IMR-90 (cell line): Measurements from ENCODE around the gene NF1. TPM values are rescaled to one million over a fixed set of nuclear protein-coding genes. Genes with fewer than 3 reads are reported as not detected.

Source experiments
- ATAC-seq: fragments of 200-7000 bp; cut with Tn5 transposase; 2 replicates; pipeline ENCODE4 v1.9.1; 2020; ENCODE audit warnings: low read depth, mild to moderate bottlenecking, moderate library complexity
- BruUV-seq: library from RNA; stranded (reverse); fragments of 400-500 nt; replicated peaks from 2 replicates; lab custom pipeline; 2021; lab: Mats Ljungman, UMichigan
- CTCF ChIA-PET: fragments of 300-600 bp; formaldehyde crosslinking; extraction: SDS; loops from one replicate; lab custom pipeline; 2021; ENCODE audit warnings: antibody characterized with exemption; lab: Yijun Ruan, JAX
- POLR2A ChIA-PET: fragments of 300-600 bp; sonication (Branson Sonifier 250); formaldehyde crosslinking; loops from one replicate; lab custom pipeline; 2022; ENCODE audit warnings: antibody characterized with exemption; ENCODE audit not compliant: unreplicated experiment; lab: Charles Lee
- DNase-seq: peaks from one replicate; pipeline ENCODE4 v3.0.0; 2013
- H2AFZ ChIP-seq: replicated peaks from 2 replicates; pipeline ENCODE3; 2013; ENCODE audit warnings: low read length, mild to moderate bottlenecking; ENCODE audit not compliant: poor library complexity
- H2AK5ac ChIP-seq: 2 replicates; pipeline ENCODE4 v1.6.1; 2013; ENCODE audit warnings: low read depth, low read length, inconsistent platforms
- H2AK9ac ChIP-seq: replicated peaks from 2 replicates; pipeline ENCODE3; 2013; ENCODE audit warnings: mild to moderate bottlenecking, low read depth, low read length, moderate library complexity; ENCODE audit not compliant: poor library complexity
- H2BK120ac ChIP-seq: 2 replicates; pipeline ENCODE4 v1.6.1; 2013; ENCODE audit warnings: low read depth, low read length, inconsistent platforms
- H2BK15ac ChIP-seq: 3 replicates; pipeline ENCODE4 v1.6.1; 2013; ENCODE audit warnings: low read depth, low read length, inconsistent platforms
- H2BK20ac ChIP-seq: 2 replicates; pipeline ENCODE4 v1.6.1; 2013; ENCODE audit warnings: low read depth, mild to moderate bottlenecking, inconsistent platforms, low read length, moderate library complexity
- H2BK5ac ChIP-seq: 2 replicates; pipeline ENCODE4 v1.6.1; 2013; ENCODE audit warnings: mild to moderate bottlenecking, low read depth, low read length, inconsistent platforms; ENCODE audit not compliant: poor library complexity, severe bottlenecking
- H3K14ac ChIP-seq: replicated peaks from 2 replicates; pipeline ENCODE4 v1.6.1; 2013; ENCODE audit warnings: low read depth, low read length, inconsistent platforms
- H3K18ac ChIP-seq: 2 replicates; pipeline ENCODE4 v1.6.1; 2013; ENCODE audit warnings: low read depth, low read length, control low read depth
- H3K23ac ChIP-seq: 2 replicates; pipeline ENCODE4 v1.6.1; 2013; ENCODE audit warnings: low read depth, low read length, inconsistent platforms
- H3K27ac ChIP-seq: 2 replicates; pipeline ENCODE4 v1.5.1; 2013; ENCODE audit warnings: mild to moderate bottlenecking, control low read depth, low read length; ENCODE audit not compliant: insufficient read depth
- H3K27me3 ChIP-seq: 2 replicates; pipeline ENCODE4 v1.6.1; 2013; ENCODE audit warnings: low read length; ENCODE audit not compliant: control insufficient read depth, insufficient read depth
- H3K36me3 ChIP-seq: 2 replicates; pipeline ENCODE4 v1.6.1; 2013; ENCODE audit warnings: low read length, mixed read lengths; ENCODE audit not compliant: control insufficient read depth, insufficient read depth
- H3K4ac ChIP-seq: 2 replicates; pipeline ENCODE4 v1.6.1; 2013; ENCODE audit warnings: low read depth, low read length, inconsistent platforms
- H3K4me1 ChIP-seq: 2 replicates; pipeline ENCODE4 v1.6.1; 2013; ENCODE audit warnings: low read length, mixed read lengths; ENCODE audit not compliant: control insufficient read depth, insufficient read depth
- H3K4me2 ChIP-seq: 2 replicates; pipeline ENCODE4 v1.6.1; 2013; ENCODE audit warnings: low read depth, mild to moderate bottlenecking, control low read depth, low read length, moderate library complexity
- H3K4me3 ChIP-seq: 2 replicates; pipeline ENCODE4 v1.5.1; 2013; ENCODE audit warnings: low read depth, mild to moderate bottlenecking, control low read depth, low read length, moderate library complexity; ENCODE audit not compliant: insufficient read depth
- H3K56ac ChIP-seq: 2 replicates; pipeline ENCODE4 v1.6.1; 2013; ENCODE audit warnings: low read length, inconsistent platforms; ENCODE audit not compliant: insufficient read depth; ENCODE audit errors: extremely low read depth
- H3K79me1 ChIP-seq, 2 experiments: 2 replicates each; pipeline ENCODE4 v1.6.1; 2013; ENCODE audit warnings: low read length in 2 of 2, inconsistent platforms in 1 of 2, low read depth in 1 of 2
- H3K9ac ChIP-seq: 2 replicates; pipeline ENCODE4 v1.6.1; 2013; ENCODE audit warnings: low read depth, low read length, control low read depth
- H3K9me1 ChIP-seq: 2 replicates; pipeline ENCODE4 v1.6.1; 2013; ENCODE audit warnings: low read length, inconsistent platforms; ENCODE audit not compliant: insufficient read depth
- H3K9me3 ChIP-seq: 2 replicates; pipeline ENCODE4 v1.6.1; 2013; ENCODE audit warnings: low read length; ENCODE audit not compliant: control insufficient read depth, insufficient read depth
- H4K20me1 ChIP-seq: 2 replicates; pipeline ENCODE4 v1.6.1; 2013; ENCODE audit warnings: low read length, inconsistent platforms; ENCODE audit not compliant: insufficient read depth
- H4K5ac ChIP-seq: 2 replicates; pipeline ENCODE4 v1.6.1; 2013; ENCODE audit warnings: mild to moderate bottlenecking, low read depth, low read length, control low read depth
- H4K8ac ChIP-seq, 2 experiments: 2 replicates each; pipeline ENCODE4 v1.6.1; 2013; ENCODE audit warnings: low read depth in 2 of 2, low read length in 2 of 2, control low read depth in 1 of 2, inconsistent platforms in 1 of 2
- H4K91ac ChIP-seq: 2 replicates; pipeline ENCODE4 v1.6.1; 2013; ENCODE audit warnings: low read depth, low read length, inconsistent platforms; ENCODE audit not compliant: insufficient read depth
- BHLHE40 ChIP-seq: fragments of 150-350 bp; IDR thresholded peaks from 2 replicates; pipeline ENCODE4 v1.6.1; 2016; ENCODE audit warnings: mild to moderate bottlenecking, low read depth, low read length
- CEBPB ChIP-seq: IDR thresholded peaks from 2 replicates; pipeline ENCODE4 v1.6.1; 2012; ENCODE audit warnings: low read depth, low read length, improper control_type of control experiment
- CHD1 ChIP-seq: IDR thresholded peaks from 2 replicates; pipeline ENCODE4 v1.6.1; 2012; ENCODE audit warnings: low read depth, low read length, improper control_type of control experiment
- FOS ChIP-seq: fragments of 150-350 bp; IDR thresholded peaks from 2 replicates; pipeline ENCODE4 v1.6.1; 2016; ENCODE audit warnings: low read depth, low read length
- MAFK ChIP-seq: IDR thresholded peaks from 2 replicates; pipeline ENCODE4 v1.6.1; 2012; ENCODE audit warnings: low read depth, low read length, improper control_type of control experiment
- MAZ ChIP-seq: IDR thresholded peaks from 2 replicates; pipeline ENCODE4 v1.6.1; 2012; ENCODE audit warnings: low read depth, mild to moderate bottlenecking, low read length, improper control_type of control experiment, moderate library complexity, borderline replicate concordance
- MXI1 ChIP-seq: IDR thresholded peaks from 2 replicates; pipeline ENCODE4 v1.6.1; 2012; ENCODE audit warnings: low read depth, mild to moderate bottlenecking, low read length, moderate library complexity, borderline replicate concordance
- NFE2L2 ChIP-seq: fragments of 150-350 bp; IDR thresholded peaks from 2 replicates; pipeline ENCODE4 v1.6.1; 2016; ENCODE audit warnings: low read depth, mild to moderate bottlenecking, low read length
- POLR2A ChIP-seq: IDR thresholded peaks from 2 replicates; pipeline ENCODE4 v1.6.1; 2012; ENCODE audit warnings: mild to moderate bottlenecking, low read depth, low read length
- RAD21 ChIP-seq: IDR thresholded peaks from 2 replicates; pipeline ENCODE4 v1.6.1; 2012; ENCODE audit warnings: low read length, improper control_type of control experiment
- RCOR1 ChIP-seq: IDR thresholded peaks from 2 replicates; pipeline ENCODE4 v1.6.1; 2012; ENCODE audit warnings: mild to moderate bottlenecking, low read length, improper control_type of control experiment; ENCODE audit not compliant: insufficient replicate concordance
- RFX5 ChIP-seq: IDR thresholded peaks from 2 replicates; pipeline ENCODE4 v1.8.0; 2012; ENCODE audit warnings: low read depth, mild to moderate bottlenecking, low read length, moderate library complexity
- SMC3 ChIP-seq: fragments of 150-350 bp; IDR thresholded peaks from 2 replicates; pipeline ENCODE4 v1.6.1; 2016; ENCODE audit warnings: low read depth, mild to moderate bottlenecking, antibody characterized with exemption, low read length, moderate library complexity
- WGBS, 2 experiments: methylation state at CpG; one replicate each; pipeline versions ENCODE4 v1.1.5 to v1.1.7; 2013; ENCODE audit warnings: missing lambda C conversion rate in 2 of 2; ENCODE audit not compliant: insufficient read length in 1 of 2; ENCODE audit errors: extremely low coverage in 2 of 2; 5-methylcytosine and 5-hydroxymethylcytosine counted together
- dilution Hi-C: fragments of 300-500 bp; cut with HindIII; formaldehyde crosslinking; loops from one replicate; pipeline ENCODE4 v1.14.3; 2018; ENCODE audit warnings: low sequenced_read_pairs; ENCODE audit not compliant: unreplicated experiment
- in situ Hi-C: fragments of 300-500 bp; cut with MboI; formaldehyde crosslinking; loops from 3 replicates; pipeline ENCODE4 v1.14.3; 2019; ENCODE audit warnings: low sequenced_read_pairs, inconsistent platforms, mixed read lengths
- intact Hi-C: fragments of 100-400 bp; cut with micrococcal nuclease; formaldehyde crosslinking; loops from 2 replicates; pipeline ENCODE4 v1.10.0; 2022
- polyA plus RNA-seq, 3 experiments: library from polyadenylated mRNA; depleted of rRNA; stranded (reverse); fragments of >200 nt; gene quantifications; 2 replicates each; pipeline ENCODE4 v1.2.3, GENCODE V29; 2012; ENCODE audit warnings: low replicate concordance in 1 of 3
- total RNA-seq: library from RNA; depleted of rRNA; stranded (reverse); fragments of >200 nt; gene quantifications from 2 replicates; pipeline ENCODE4 v1.2.3, GENCODE V29; 2012
- TF ChIP-seq, protein P1 (sequence below): fragments of 150-350 bp; IDR thresholded peaks from 2 replicates; pipeline ENCODE4 v1.6.1; 2016; ENCODE audit warnings: low read depth, mild to moderate bottlenecking, low read length, moderate library complexity, borderline replicate concordance
- TF ChIP-seq, protein P2 (sequence below): fragments of 150-350 bp; IDR thresholded peaks from 2 replicates; pipeline ENCODE4 v1.6.1; 2017; ENCODE audit warnings: mild to moderate bottlenecking, antibody characterized with exemption, low read length, low read depth
- TF ChIP-seq, protein P3 (sequence below): conservative IDR thresholded peaks from 2 replicates; pipeline ENCODE4 v1.5.1; 2012; ENCODE audit warnings: mild to moderate bottlenecking, low read depth, low read length, improper control_type of control experiment

The NF1 gene
- total and polyA plus RNA-seq, 2 of the 4 experiments (the other 2 are of a cell fraction) = 17.9 to 48.6 TPM

DNA sequence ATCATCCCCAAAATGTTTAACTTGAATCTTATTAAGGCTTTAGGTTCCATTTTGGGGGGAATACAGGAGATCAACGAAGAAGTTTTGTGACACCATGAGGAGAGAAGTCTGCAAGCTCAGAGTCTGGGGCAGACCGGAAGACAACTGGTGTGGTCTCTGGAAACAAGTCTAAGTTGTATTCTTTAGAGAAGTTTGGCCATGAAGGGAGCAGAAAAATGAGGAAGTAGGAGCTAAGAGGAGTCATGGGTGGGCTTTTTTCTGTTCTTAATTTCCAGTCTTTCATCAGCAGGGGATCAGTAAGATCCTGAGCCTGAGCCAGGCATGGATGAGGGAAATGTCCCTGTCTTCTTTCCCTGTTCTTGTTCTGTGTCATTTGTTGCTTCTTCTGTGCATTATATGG, 35.8 kb upstream of the NF1 start:
- CTCF ChIA-PET = no interaction called here
- H2AK5ac ChIP-seq = no peak overlapping the region
- no TSS peak for BruUV-seq

More for the DNA sequence above, 35.8 kb upstream of the NF1 start:
- Histone ChIP-seq H3K56ac (no peak overlapping the region), H3K9me1 (no peaks in the 10 kb centered on the region), H3K23ac (no peak overlapping the region), H3K27ac (no peak overlapping the region), H3K4me3 (no peak overlapping the region), H3K18ac (no peak overlapping the region), H4K5ac (no peak overlapping the region), H3K14ac (no peak overlapping the region), H3K79me1 (no peaks in the 10 kb centered on the region), H3K9ac (no peak overlapping the region), H2BK20ac (no peak overlapping the region), H2AFZ (no peak overlapping the region), H3K36me3 (no peaks in the 10 kb centered on the region), H3K4me1 (no peaks in the 10 kb centered on the region), H4K8ac (no peak overlapping the region), H2BK15ac (no peak overlapping the region), H4K91ac (no peak overlapping the region), H3K9me3 (no peaks in the 10 kb centered on the region), H4K20me1 (no peaks in the 10 kb centered on the region), H3K27me3 (no peaks in the 10 kb centered on the region), H2BK5ac (no peak overlapping the region), H2BK120ac (no peak overlapping the region), H3K4me2 (no peak overlapping the region), H3K4ac (no peak overlapping the region), H2AK9ac (no peak overlapping the region)
- POLR2A ChIA-PET = no interaction called here
- ATAC-seq = no peak
- dilution Hi-C loops = no loop called here
- DNase-seq = no peak
- 100% methylated on average over 1 of the region's 2 CpGs; no CpG with 5 or more reads in 1 of the 2 experiments for WGBS, 2 experiments
- intact Hi-C loops = no loop called here
- TF ChIP-seq FOS = no peak
- TF ChIP-seq SMC3 = no peak
- TF ChIP-seq MAFK = no peak
- TF ChIP-seq RAD21 = no peak
- TF ChIP-seq BHLHE40 = no peak
- TF ChIP-seq MXI1 = no peak
- TF ChIP-seq, protein P1, sequence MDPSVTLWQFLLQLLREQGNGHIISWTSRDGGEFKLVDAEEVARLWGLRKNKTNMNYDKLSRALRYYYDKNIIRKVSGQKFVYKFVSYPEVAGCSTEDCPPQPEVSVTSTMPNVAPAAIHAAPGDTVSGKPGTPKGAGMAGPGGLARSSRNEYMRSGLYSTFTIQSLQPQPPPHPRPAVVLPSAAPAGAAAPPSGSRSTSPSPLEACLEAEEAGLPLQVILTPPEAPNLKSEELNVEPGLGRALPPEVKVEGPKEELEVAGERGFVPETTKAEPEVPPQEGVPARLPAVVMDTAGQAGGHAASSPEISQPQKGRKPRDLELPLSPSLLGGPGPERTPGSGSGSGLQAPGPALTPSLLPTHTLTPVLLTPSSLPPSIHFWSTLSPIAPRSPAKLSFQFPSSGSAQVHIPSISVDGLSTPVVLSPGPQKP = no peak
- no peak for TF ChIP-seq RCOR1
- no peak for TF ChIP-seq CEBPB
- no peak for TF ChIP-seq NFE2L2
- no peak for TF ChIP-seq CHD1
- no peak for TF ChIP-seq MAZ
- TF ChIP-seq, protein P2, sequence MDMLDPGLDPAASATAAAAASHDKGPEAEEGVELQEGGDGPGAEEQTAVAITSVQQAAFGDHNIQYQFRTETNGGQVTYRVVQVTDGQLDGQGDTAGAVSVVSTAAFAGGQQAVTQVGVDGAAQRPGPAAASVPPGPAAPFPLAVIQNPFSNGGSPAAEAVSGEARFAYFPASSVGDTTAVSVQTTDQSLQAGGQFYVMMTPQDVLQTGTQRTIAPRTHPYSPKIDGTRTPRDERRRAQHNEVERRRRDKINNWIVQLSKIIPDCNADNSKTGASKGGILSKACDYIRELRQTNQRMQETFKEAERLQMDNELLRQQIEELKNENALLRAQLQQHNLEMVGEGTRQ = no peak
- TF ChIP-seq, protein P3, sequence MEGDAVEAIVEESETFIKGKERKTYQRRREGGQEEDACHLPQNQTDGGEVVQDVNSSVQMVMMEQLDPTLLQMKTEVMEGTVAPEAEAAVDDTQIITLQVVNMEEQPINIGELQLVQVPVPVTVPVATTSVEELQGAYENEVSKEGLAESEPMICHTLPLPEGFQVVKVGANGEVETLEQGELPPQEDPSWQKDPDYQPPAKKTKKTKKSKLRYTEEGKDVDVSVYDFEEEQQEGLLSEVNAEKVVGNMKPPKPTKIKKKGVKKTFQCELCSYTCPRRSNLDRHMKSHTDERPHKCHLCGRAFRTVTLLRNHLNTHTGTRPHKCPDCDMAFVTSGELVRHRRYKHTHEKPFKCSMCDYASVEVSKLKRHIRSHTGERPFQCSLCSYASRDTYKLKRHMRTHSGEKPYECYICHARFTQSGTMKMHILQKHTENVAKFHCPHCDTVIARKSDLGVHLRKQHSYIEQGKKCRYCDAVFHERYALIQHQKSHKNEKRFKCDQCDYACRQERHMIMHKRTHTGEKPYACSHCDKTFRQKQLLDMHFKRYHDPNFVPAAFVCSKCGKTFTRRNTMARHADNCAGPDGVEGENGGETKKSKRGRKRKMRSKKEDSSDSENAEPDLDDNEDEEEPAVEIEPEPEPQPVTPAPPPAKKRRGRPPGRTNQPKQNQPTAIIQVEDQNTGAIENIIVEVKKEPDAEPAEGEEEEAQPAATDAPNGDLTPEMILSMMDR = no peak
- TF ChIP-seq RFX5 = no peak
- no peak for TF ChIP-seq POLR2A
- in situ Hi-C loops = no loop called here
